CD14-positive monocyte (primary cell): ENCODE results near the gene IGLL1. TPM values are rescaled to one million over a fixed set of nuclear protein-coding genes. Genes with fewer than 3 reads are reported as not detected.
"Not testable (repeated sequence)": the region's sequence is repeated elsewhere in the genome, so short reads cannot be mapped to it uniquely, and the experiment has no call there.

Experiments used
- DNase-seq, 3 donors: peaks; one replicate each; pipeline ENCODE4 v3.0.0-alpha.2; 2011 to 2022
- H2AFZ ChIP-seq: 2 replicates; pipeline ENCODE4 v1.6.0; 2012; ENCODE audit warnings: mild to moderate bottlenecking, low read depth, low read length, inconsistent platforms; ENCODE audit not compliant: insufficient read depth, poor library complexity, severe bottlenecking
- H3K27ac ChIP-seq, 2 donors: 1 replicate in 1 of 2; 2 replicates in 1 of 2; pipeline ENCODE4 v1.5.1; 2012 to 2013; ENCODE audit warnings: low read length in 2 of 2, control low read depth in 1 of 2, inconsistent platforms in 1 of 2, low read depth in 1 of 2, mild to moderate bottlenecking in 1 of 2
- H3K27me3 ChIP-seq, 2 donors: one replicate each; pipeline versions ENCODE4 v1.6.0 to v1.6.1; 2011 to 2013; ENCODE audit warnings: low read length in 2 of 2; ENCODE audit not compliant: control insufficient read depth in 2 of 2, insufficient read depth in 2 of 2
- H3K36me3 ChIP-seq, 2 donors: replicated peaks in 1 of 2; 1 replicate in 1 of 2; 2 replicates in 1 of 2; pipeline versions ENCODE4 v1.5.1 to v1.6.1; 2012 to 2013; ENCODE audit warnings: low read length in 2 of 2, control low read depth in 1 of 2, inconsistent platforms in 1 of 2, mild to moderate bottlenecking in 1 of 2; ENCODE audit not compliant: insufficient read depth in 2 of 2, control insufficient read depth in 1 of 2
- H3K4me1 ChIP-seq, 2 donors: 1 replicate in 1 of 2; 2 replicates in 1 of 2; pipeline versions ENCODE4 v1.5.1 to v1.6.1; 2012 to 2013; ENCODE audit warnings: low read length in 2 of 2, control low read depth in 1 of 2, inconsistent platforms in 1 of 2, mild to moderate bottlenecking in 1 of 2, moderate library complexity in 1 of 2; ENCODE audit not compliant: insufficient read depth in 2 of 2, control insufficient read depth in 1 of 2
- H3K4me2 ChIP-seq: replicated peaks from 2 replicates; pipeline ENCODE3; 2012; ENCODE audit warnings: low read length, moderate library complexity, mild to moderate bottlenecking; ENCODE audit not compliant: poor library complexity, severe bottlenecking; ENCODE audit errors: extremely low read depth
- H3K4me3 ChIP-seq, 3 experiments: fragments of 200-600 bp in 1 of 3; sonication (generic) in 1 of 3; replicated peaks in 1 of 3; 1 replicate in 2 of 3; 2 replicates in 1 of 3; pipeline ENCODE4 v1.5.1; 2011 to 2013; ENCODE audit warnings: low read length in 3 of 3, mild to moderate bottlenecking in 3 of 3, control low read depth in 2 of 3, low read depth in 2 of 3, inconsistent platforms in 1 of 3, moderate library complexity in 1 of 3
- H3K79me2 ChIP-seq: 2 replicates; pipeline ENCODE4 v1.6.0; 2012; ENCODE audit warnings: mild to moderate bottlenecking, control low read depth, inconsistent platforms, low read length, moderate library complexity; ENCODE audit not compliant: insufficient read depth
- H3K9ac ChIP-seq: 2 replicates; pipeline ENCODE4 v1.6.0; 2017; ENCODE audit warnings: low read length, mild to moderate bottlenecking; ENCODE audit not compliant: insufficient read depth, poor library complexity, severe bottlenecking
- H3K9me3 ChIP-seq, 2 donors: replicated peaks in 1 of 2; 1 replicate in 1 of 2; 2 replicates in 1 of 2; pipeline versions ENCODE4 v1.5.1 to v1.6.1; 2012 to 2013; ENCODE audit warnings: low read length in 2 of 2, control low read depth in 1 of 2; ENCODE audit not compliant: control insufficient read depth in 1 of 2, insufficient read depth in 1 of 2
- H4K20me1 ChIP-seq: 2 replicates; pipeline ENCODE4 v1.6.0; 2012; ENCODE audit warnings: mild to moderate bottlenecking, low read length, control low read depth, moderate library complexity; ENCODE audit not compliant: insufficient read depth
- H3K27ac Mint-ChIP-seq, 7 donors: one replicate each; pipeline ENCODE4 v1.8.0; 2020; ENCODE audit warnings: mild to moderate bottlenecking in 7 of 7, mixed read lengths in 7 of 7, moderate library complexity in 6 of 7, inconsistent platforms in 2 of 7
- H3K27me3 Mint-ChIP-seq, 3 donors: one replicate each; pipeline ENCODE4 v1.8.0; 2021 to 2022; ENCODE audit warnings: low read depth in 3 of 3, mild to moderate bottlenecking in 3 of 3, mixed read lengths in 3 of 3, moderate library complexity in 3 of 3, inconsistent platforms in 1 of 3
- H3K36me3 Mint-ChIP-seq, 2 donors: one replicate each; pipeline ENCODE4 v1.8.0; 2020; ENCODE audit warnings: mixed read lengths in 2 of 2, inconsistent platforms in 1 of 2, mild to moderate bottlenecking in 1 of 2
- H3K4me1 Mint-ChIP-seq: one replicate; pipeline ENCODE4 v1.8.0; 2020; ENCODE audit warnings: mild to moderate bottlenecking, mixed read lengths
- H3K4me3 Mint-ChIP-seq, 2 donors: one replicate each; pipeline ENCODE4 v1.8.0; 2020; ENCODE audit warnings: mild to moderate bottlenecking in 2 of 2, mixed read lengths in 2 of 2, moderate library complexity in 1 of 2
- H3K9me3 Mint-ChIP-seq, 7 donors: one replicate each; pipeline ENCODE4 v1.8.0; 2020 to 2022; ENCODE audit warnings: mixed read lengths in 7 of 7, mild to moderate bottlenecking in 6 of 7, moderate library complexity in 6 of 7, inconsistent platforms in 2 of 7
- CTCF ChIP-seq: fragments of 200-600 bp; IDR thresholded peaks from one replicate; pipeline ENCODE4 v1.8.0; 2022; ENCODE audit warnings: antibody characterized with exemption, mild to moderate bottlenecking
- WGBS: methylation state at CpG from one replicate; pipeline ENCODE4 v1.1.5; 2013; ENCODE audit warnings: missing lambda C conversion rate; ENCODE audit not compliant: insufficient coverage; 5-methylcytosine and 5-hydroxymethylcytosine counted together
- intact Hi-C, 2 donors: fragments of 100-400 bp; cut with micrococcal nuclease; formaldehyde crosslinking; loops; one replicate each; pipeline versions ENCODE4 v1.15.0 to v1.15.1; 2023
- polyA plus RNA-seq, 3 donors: library from polyadenylated mRNA; depleted of rRNA in 1 of 3; unstranded in 2 of 3; stranded (reverse) in 1 of 3; fragments of 300-500 nt in 2 of 3; fragments of >200 nt in 1 of 3; fragmentation: Illumina TruSeq in 2 of 3; gene quantifications; 1 replicate in 2 of 3; 2 replicates in 1 of 3; pipeline ENCODE4 v1.2.3, GENCODE V29; 2012 to 2021

Gene IGLL1
- polyA plus RNA-seq, 3 donors: not detected

- H3K4me3 Mint-ChIP-seq, H2AFZ ChIP-seq, H3K27ac ChIP-seq, H3K9ac ChIP-seq, H3K9me3 Mint-ChIP-seq, H3K79me2 ChIP-seq, H3K27me3 ChIP-seq, H3K4me1 Mint-ChIP-seq, H3K36me3 ChIP-seq, intact Hi-C loops, H4K20me1 ChIP-seq, H3K27me3 Mint-ChIP-seq, H3K4me2 ChIP-seq, H3K4me3 ChIP-seq, H3K36me3 Mint-ChIP-seq, H3K27ac Mint-ChIP-seq, H3K4me1 ChIP-seq, H3K9me3 ChIP-seq: not testable (repeated sequence)
- TF ChIP-seq CTCF: peak; percentile 34
- DNase-seq: peak; percentile 12 to 31 (median 30)
- WGBS: 20% methylated on average over 2 of the region's 3 CpGs
These were observed 47.4 kb upstream of the IGLL1 start for GRCh38 chr22:23627401-23628055.

DNA sequence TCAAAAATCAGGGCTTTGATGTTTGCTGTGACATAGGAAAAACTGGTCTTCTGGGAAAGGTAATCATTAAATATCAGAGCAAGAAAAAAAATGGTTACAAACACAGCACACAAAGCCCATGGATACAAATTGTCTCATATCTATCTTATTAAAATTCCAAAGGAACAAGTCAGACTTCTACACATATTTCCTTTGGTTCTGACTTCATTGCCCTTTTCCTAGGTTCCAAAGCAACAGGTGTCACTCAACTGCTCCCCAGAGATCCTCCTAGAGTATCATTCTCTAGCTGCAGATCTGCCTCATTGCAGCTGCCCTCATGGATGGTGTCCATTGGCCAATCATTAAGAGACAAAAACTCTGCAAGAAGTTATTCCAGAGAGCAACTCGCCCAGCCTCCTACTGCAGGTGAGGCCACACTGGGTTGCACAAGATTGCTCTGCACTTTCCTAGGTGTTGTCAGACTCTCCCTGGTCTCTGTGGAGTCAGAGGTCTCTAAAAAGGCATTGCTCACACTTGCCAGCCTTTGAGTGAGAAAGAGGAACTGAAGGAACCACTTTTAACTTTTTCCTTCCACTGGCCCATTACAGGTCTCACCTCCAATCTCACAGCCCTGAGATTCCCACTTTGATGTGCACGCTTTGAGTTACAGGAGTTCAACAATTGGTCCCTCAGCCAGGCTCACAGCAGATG lies 46.3 kb upstream of the IGLL1 start:
- H3K4me3 Mint-ChIP-seq: no peak overlapping the region
- H4K20me1 ChIP-seq: no peaks in the 10 kb centered on the region
- H3K9me3 Mint-ChIP-seq: no peaks in the 10 kb centered on the region
- TF ChIP-seq CTCF: no peak
- H3K9ac ChIP-seq: no peak overlapping the region
- no peak overlapping the region for H3K27ac Mint-ChIP-seq
- H3K4me2 ChIP-seq: no peak overlapping the region
- 60% methylated on average over 1 of the region's 2 CpGs for WGBS
- no peak overlapping the region for H3K4me3 ChIP-seq
- no peaks in the 10 kb centered on the region for H3K9me3 ChIP-seq
- no peak for DNase-seq
- H2AFZ ChIP-seq: no peak overlapping the region
- no peaks in the 10 kb centered on the region for H3K27me3 ChIP-seq
- intact Hi-C loops: no loop called here
- H3K36me3 Mint-ChIP-seq: peaks cover 0 to 6% of the 10 kb centered on the region in 2 donors
- peaks cover 0 to 3% (median 0%) of the 10 kb centered on the region in 3 donors for H3K27me3 Mint-ChIP-seq
- H3K4me1 Mint-ChIP-seq: peaks cover 5% of the 10 kb centered on the region
- H3K36me3 ChIP-seq: no peaks in the 10 kb centered on the region
- H3K27ac ChIP-seq: no peak overlapping the region
- H3K79me2 ChIP-seq: no peaks in the 10 kb centered on the region
- no peaks in the 10 kb centered on the region for H3K4me1 ChIP-seq
